Keratinocyte (primary cell): ENCODE data around the gene GBP2. TPM values are rescaled to one million over a fixed set of nuclear protein-coding genes. Genes with fewer than 3 reads are reported as not detected.

ENCODE experiments used
- DNase-seq: peaks from one replicate; pipeline ENCODE4 v3.0.0-alpha.2; 2011; ENCODE audit warnings: low read depth, missing footprints, low spot score
- FAIRE-seq: peaks from 2 replicates; lab custom pipeline; 2011; peaks lifted over from hg19 to GRCh38; lab: Jason Lieb, UNC
- H2AFZ ChIP-seq: 2 replicates; pipeline ENCODE4 v1.6.0; 2012; ENCODE audit warnings: low read length, control low read depth, inconsistent platforms; ENCODE audit not compliant: control insufficient read depth
- H3K27ac ChIP-seq: 2 replicates; pipeline ENCODE4 v1.5.1; 2011; ENCODE audit warnings: low read length; ENCODE audit not compliant: control insufficient read depth, insufficient read depth
- H3K27me3 ChIP-seq: 3 replicates; pipeline ENCODE4 v1.6.0; 2011; ENCODE audit warnings: low read length; ENCODE audit not compliant: control insufficient read depth, insufficient read depth; ENCODE audit errors: extremely low read depth
- H3K36me3 ChIP-seq, 2 experiments: 2 replicates in 1 of 2; 3 replicates in 1 of 2; pipeline ENCODE4 v1.5.1; 2011; ENCODE audit warnings: low read length in 2 of 2, mild to moderate bottlenecking in 1 of 2; ENCODE audit not compliant: control insufficient read depth in 2 of 2, insufficient read depth in 2 of 2; ENCODE audit errors: extremely low read depth in 1 of 2
- H3K4me1 ChIP-seq: 3 replicates; pipeline ENCODE4 v1.5.1; 2011; ENCODE audit warnings: low read length; ENCODE audit not compliant: control insufficient read depth, insufficient read depth; ENCODE audit errors: extremely low read depth
- H3K4me2 ChIP-seq: 3 replicates; pipeline ENCODE4 v1.6.0; 2011; ENCODE audit warnings: low read depth, low read length; ENCODE audit not compliant: control insufficient read depth, insufficient read depth; ENCODE audit errors: extremely low read depth
- H3K4me3 ChIP-seq, 3 experiments: fragments of 200-600 bp in 1 of 3; sonication (generic) in 1 of 3; 2 replicates in 2 of 3; 3 replicates in 1 of 3; pipeline ENCODE4 v1.5.1; 2011 to 2016; ENCODE audit warnings: low read length in 3 of 3, mild to moderate bottlenecking in 3 of 3, control low read depth in 2 of 3, inconsistent platforms in 1 of 3, low read depth in 1 of 3, mixed read lengths in 1 of 3, mixed run types in 1 of 3, moderate library complexity in 1 of 3; ENCODE audit not compliant: control insufficient read depth in 2 of 3, insufficient read depth in 2 of 3; ENCODE audit errors: extremely low read depth in 1 of 3
- H3K79me2 ChIP-seq: 2 replicates; pipeline ENCODE4 v1.6.0; 2012; ENCODE audit warnings: low read length; ENCODE audit not compliant: control insufficient read depth, insufficient read depth
- H3K9ac ChIP-seq: 3 replicates; pipeline ENCODE4 v1.6.0; 2011; ENCODE audit warnings: low read length; ENCODE audit not compliant: control insufficient read depth, insufficient read depth; ENCODE audit errors: extremely low read depth
- H3K9me1 ChIP-seq: 3 replicates; pipeline ENCODE4 v1.6.0; 2011; ENCODE audit warnings: low read length; ENCODE audit not compliant: control insufficient read depth, insufficient read depth; ENCODE audit errors: extremely low read depth
- H3K9me3 ChIP-seq: 2 replicates; pipeline ENCODE4 v1.5.1; 2012; ENCODE audit warnings: low read depth, low read length; ENCODE audit not compliant: control insufficient read depth
- H4K20me1 ChIP-seq: 3 replicates; pipeline ENCODE4 v1.6.0; 2011; ENCODE audit warnings: low read length; ENCODE audit not compliant: control insufficient read depth, insufficient read depth; ENCODE audit errors: extremely low read depth
- EZH2 ChIP-seq: IDR thresholded peaks from one replicate; pipeline ENCODE4 v1.6.1; 2012; ENCODE audit warnings: inconsistent platforms, mild to moderate bottlenecking, low read length, moderate library complexity
- dilution Hi-C: fragments of 300-500 bp; cut with MboI; formaldehyde crosslinking; loops from one replicate; pipeline ENCODE4 v1.7.0; 2020; ENCODE audit warnings: low sequenced_read_pairs; ENCODE audit not compliant: extremely low pct_ligation_motif_present
- polyA plus RNA-seq, 5 experiments: library from polyadenylated mRNA; depleted of rRNA in 3 of 5; stranded (reverse) in 3 of 5; stranded (forward) in 1 of 5; unstranded in 1 of 5; fragments of >200 nt; gene quantifications; 1 replicate in 1 of 5; 2 replicates in 3 of 5; 3 replicates in 1 of 5; pipeline versions ENCODE4 v1.2.1 to v1.2.3, GENCODE V29; 2011 to 2012; ENCODE audit warnings: missing spikeins in 2 of 5, low read depth in 1 of 5, low replicate concordance in 1 of 5
- TF ChIP-seq, protein P1 (sequence below), 3 experiments: IDR thresholded peaks in 1 of 3; conservative IDR thresholded peaks in 1 of 3; optimal IDR thresholded peaks in 1 of 3; 2 replicates in 2 of 3; 3 replicates in 1 of 3; pipeline versions ENCODE3 to v1.5.1; 2011; ENCODE audit warnings: low read length in 3 of 3, mild to moderate bottlenecking in 3 of 3, moderate library complexity in 2 of 3, control low read depth in 1 of 3, inconsistent platforms in 1 of 3; ENCODE audit not compliant: insufficient read depth in 2 of 3; ENCODE audit errors: extremely low read depth in 1 of 3

The GBP2 gene
- polyA plus RNA-seq, 1 donor (not counting 4 experiments of a cell fraction or from before 2014, with no cell fraction given) = 0.43 TPM

- TF ChIP-seq, protein P1, sequence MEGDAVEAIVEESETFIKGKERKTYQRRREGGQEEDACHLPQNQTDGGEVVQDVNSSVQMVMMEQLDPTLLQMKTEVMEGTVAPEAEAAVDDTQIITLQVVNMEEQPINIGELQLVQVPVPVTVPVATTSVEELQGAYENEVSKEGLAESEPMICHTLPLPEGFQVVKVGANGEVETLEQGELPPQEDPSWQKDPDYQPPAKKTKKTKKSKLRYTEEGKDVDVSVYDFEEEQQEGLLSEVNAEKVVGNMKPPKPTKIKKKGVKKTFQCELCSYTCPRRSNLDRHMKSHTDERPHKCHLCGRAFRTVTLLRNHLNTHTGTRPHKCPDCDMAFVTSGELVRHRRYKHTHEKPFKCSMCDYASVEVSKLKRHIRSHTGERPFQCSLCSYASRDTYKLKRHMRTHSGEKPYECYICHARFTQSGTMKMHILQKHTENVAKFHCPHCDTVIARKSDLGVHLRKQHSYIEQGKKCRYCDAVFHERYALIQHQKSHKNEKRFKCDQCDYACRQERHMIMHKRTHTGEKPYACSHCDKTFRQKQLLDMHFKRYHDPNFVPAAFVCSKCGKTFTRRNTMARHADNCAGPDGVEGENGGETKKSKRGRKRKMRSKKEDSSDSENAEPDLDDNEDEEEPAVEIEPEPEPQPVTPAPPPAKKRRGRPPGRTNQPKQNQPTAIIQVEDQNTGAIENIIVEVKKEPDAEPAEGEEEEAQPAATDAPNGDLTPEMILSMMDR (optimal IDR thresholded peaks at IDR 0.05 in 1 of 3, IDR thresholded peaks at IDR 0.05 in 1 of 3, conservative IDR thresholded peaks at IDR 0.05 in 1 of 3; ENCODE audit: extremely low read depth in 1 of 3, insufficient read depth in 2 of 3, low read length in 3 of 3) = no peak
- no peak for TF ChIP-seq EZH2
- Histone ChIP-seq H3K79me2 (no peaks in the 10 kb centered on the region), H2AFZ (no peak overlapping the region), H3K27me3 (no peaks in the 10 kb centered on the region), H4K20me1 (no peaks in the 10 kb centered on the region), H3K36me3 (no peaks in the 10 kb centered on the region), H3K9ac (no peak overlapping the region), H3K27ac (no peak overlapping the region), H3K9me3 (no peaks in the 10 kb centered on the region), H3K4me2 (no peak overlapping the region), H3K4me3 (no peak overlapping the region), H3K4me1 (no peaks in the 10 kb centered on the region), H3K9me1 (no peaks in the 10 kb centered on the region)
- DNase-seq (no peak), FAIRE-seq (no peak)
- dilution Hi-C loops = no loop called here
Measured at GRCh38 chr1:89098857-89099256, 27.1 kb downstream of the GBP2 start.

DNA sequence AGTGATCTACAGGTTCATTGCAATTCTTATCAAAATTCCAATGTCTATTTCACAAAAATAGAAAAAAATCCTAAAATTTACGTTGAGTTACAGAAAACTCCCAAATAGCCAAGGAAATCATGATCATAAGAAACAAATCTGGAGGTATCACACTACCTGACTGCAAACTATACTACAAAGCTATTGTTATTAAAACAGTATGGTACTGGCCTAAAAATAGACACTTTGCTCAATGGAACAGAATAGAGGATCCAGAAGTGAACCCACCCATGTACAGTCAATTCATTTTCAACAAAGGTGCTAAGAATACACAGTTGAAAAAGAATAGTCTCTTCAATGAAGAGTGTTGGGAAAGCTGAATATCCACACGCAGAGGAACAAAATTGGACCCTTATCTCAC is 30.2 kb downstream of the GBP2 start:
- DNase-seq = no peak
- Histone ChIP-seq H3K79me2 (no peaks in the 10 kb centered on the region), H3K4me3 (no peak overlapping the region), H3K9me1 (no peaks in the 10 kb centered on the region), H4K20me1 (no peaks in the 10 kb centered on the region), H2AFZ (no peak overlapping the region), H3K27ac (no peak overlapping the region), H3K27me3 (no peaks in the 10 kb centered on the region), H3K9me3 (no peaks in the 10 kb centered on the region), H3K9ac (no peak overlapping the region), H3K36me3 (no peaks in the 10 kb centered on the region), H3K4me1 (no peaks in the 10 kb centered on the region), H3K4me2 (no peak overlapping the region)
- dilution Hi-C loops = no loop called here
- TF ChIP-seq, protein P1 (optimal IDR thresholded peaks at IDR 0.05 in 1 of 3, IDR thresholded peaks at IDR 0.05 in 1 of 3, conservative IDR thresholded peaks at IDR 0.05 in 1 of 3; ENCODE audit: extremely low read depth in 1 of 3, insufficient read depth in 2 of 3, low read length in 3 of 3) = no peak
- TF ChIP-seq EZH2 = no peak
- FAIRE-seq = no peak
